RWPE1 (cell line): ENCODE data around the gene MC1R.
A peak's percentile ranks its signal among the peaks of the same experiment; 100 is the strongest.

Experiments used
- CTCF ChIA-PET: fragments of 350-600 bp; sonication (Branson Sonifier 250); formaldehyde crosslinking; extraction: SDS; loops from one replicate; lab custom pipeline; 2021; lab: Yijun Ruan, JAX
- POLR2A ChIA-PET: fragments of 400-600 bp; formaldehyde crosslinking; extraction: SDS; loops from one replicate; lab custom pipeline; 2020; ENCODE audit warnings: antibody characterized with exemption; ENCODE audit not compliant: low non-redundant PET; lab: Yijun Ruan, JAX
- DNase-seq: peaks from one replicate; pipeline ENCODE4 v3.0.0; 2012; ENCODE audit warnings: low spot score
- H3K27ac ChIP-seq: fragments of 450-650 bp; 2 replicates; pipeline ENCODE4 v1.5.1; 2017
- CTCF ChIP-seq: fragments of 450-650 bp; conservative IDR thresholded peaks from 2 replicates; pipeline ENCODE4 v1.5.1; 2017; ENCODE audit warnings: low read depth, mild to moderate bottlenecking

Gene MC1R

DNA sequence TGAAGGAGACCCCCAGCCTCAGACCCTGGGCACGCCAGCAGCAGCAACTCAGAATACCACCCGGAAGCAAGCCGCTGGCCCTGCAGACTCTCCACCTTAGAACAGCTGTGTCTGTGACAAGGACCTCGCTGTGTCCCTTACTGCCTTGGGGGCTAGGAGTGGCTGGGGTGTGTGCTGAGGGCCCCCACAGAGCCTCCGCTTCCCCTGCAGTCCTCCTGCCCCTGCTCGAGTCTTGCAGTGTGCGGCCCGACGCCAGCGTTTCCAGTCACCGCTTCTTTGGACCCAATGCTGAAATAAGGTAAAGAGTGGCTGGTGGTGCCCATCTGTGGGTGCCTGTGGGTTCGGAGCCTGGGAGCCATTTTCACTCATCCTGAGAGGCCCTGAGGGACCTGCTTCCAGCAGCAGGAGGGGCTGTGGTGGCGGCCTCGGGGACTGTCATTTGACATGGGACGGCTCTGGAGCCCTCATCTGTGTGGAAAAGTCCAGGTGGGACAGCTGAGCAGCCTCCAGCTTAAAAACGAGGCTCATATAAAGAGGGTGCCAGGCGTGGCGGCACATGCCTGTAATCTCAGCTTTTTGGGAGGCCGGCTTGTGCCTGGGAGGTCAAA lies 14.7 kb upstream of the MC1R start:
- no peak for DNase-seq
- H3K27ac ChIP-seq, result peak overlapping the region; percentile 36
- no peak for TF ChIP-seq CTCF
- POLR2A ChIA-PET, result no interaction called here
- CTCF ChIA-PET, result interaction anchor here (0.6 kb wide), 2 partner anchors 15 to 18 kb away, joined by 5 to 7 read pairs; no protein-coding TSS in a partner anchor

DNA sequence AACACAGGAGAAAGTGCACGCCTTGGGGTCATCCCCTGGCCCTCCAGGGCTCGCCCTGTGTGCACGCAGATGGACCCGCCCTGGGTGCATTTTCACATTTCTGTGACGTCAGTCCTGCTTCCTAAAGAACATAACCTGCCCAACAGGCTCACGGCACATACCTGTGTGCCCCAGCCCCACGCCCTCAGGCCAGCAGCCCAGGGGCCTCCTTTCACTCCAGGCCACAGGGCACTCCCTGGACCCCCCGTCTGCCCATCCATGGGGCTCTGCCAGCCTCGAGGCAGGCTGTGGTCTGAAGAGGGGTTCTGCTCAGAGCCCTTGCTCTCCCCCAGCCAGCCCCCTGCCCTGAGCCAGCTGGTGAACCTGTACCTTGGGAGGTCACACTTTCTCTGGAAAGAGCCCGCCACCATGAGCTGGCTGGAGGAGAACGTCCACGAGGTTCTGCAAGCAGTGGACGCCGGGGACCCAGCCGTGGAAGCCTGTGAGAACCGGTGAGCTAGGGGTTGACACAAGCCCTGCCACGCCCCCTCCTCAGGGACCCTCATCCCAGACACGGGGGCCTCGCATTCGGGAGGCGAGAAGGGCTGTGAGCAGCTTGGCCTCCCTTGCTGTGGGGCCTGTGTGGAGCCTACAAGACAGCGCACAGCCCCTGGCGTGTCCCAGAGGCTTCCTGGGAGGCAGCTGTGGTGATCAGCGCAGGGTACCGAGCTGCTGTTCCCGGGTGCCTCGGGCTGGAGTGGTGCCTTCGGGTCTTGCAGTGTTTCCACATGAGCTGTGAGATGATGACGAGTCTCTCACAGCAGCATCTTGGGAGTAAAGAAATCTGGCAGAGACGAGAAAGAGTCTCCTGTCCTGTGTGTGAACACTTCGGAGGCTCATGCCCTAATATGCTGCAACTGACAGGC lies 13.8 kb upstream of the MC1R start:
- CTCF ChIA-PET, result interaction anchor here (0.6 kb wide), 1 partner anchor 17 kb away, joined by 5 read pairs; no protein-coding TSS in a partner anchor
- no peak for TF ChIP-seq CTCF
- H3K27ac ChIP-seq, result peak overlapping the region; percentile 36
- POLR2A ChIA-PET, result no interaction called here
- DNase-seq, result peak; percentile 68

DNA sequence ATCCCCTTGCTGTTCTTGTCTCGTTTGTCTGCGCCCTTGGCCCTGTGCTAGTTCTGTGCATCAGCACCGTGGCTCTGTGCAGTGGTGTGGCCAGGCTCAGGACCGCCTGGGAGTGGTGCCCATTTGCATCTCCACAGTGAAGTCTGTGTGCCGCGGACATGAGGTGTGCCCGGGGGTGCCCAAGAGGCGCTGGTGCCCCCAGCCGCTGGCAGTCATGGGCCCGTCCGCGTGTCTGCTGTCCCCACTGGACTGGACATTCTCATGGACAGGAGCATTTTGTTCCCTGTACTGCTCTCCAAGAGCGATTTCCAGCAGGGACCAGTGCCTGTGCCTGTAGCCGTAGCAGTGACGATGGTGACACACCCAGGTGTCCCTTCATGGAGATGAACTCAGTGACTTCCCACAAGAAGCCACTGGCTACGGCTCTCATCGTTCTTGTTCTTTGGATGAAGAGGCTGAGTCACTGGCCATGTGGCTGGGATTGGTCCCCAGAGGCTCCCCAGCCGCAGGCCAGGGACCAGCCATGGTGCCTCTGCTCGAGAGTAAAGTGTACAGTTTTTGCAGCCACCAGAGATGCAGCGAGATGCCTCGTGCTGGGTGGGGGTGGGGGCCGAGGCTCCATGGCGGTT lies 13.0 kb upstream of the MC1R start:
- no peak for TF ChIP-seq CTCF
- ChIA-PET POLR2A (no interaction called here), CTCF (interaction anchor here (1.2 kb wide), 1 partner anchor 12 kb away, joined by 4 read pairs; no protein-coding TSS in a partner anchor)
- no peak for DNase-seq
- peak overlapping the region; percentile 36 for H3K27ac ChIP-seq

DNA sequence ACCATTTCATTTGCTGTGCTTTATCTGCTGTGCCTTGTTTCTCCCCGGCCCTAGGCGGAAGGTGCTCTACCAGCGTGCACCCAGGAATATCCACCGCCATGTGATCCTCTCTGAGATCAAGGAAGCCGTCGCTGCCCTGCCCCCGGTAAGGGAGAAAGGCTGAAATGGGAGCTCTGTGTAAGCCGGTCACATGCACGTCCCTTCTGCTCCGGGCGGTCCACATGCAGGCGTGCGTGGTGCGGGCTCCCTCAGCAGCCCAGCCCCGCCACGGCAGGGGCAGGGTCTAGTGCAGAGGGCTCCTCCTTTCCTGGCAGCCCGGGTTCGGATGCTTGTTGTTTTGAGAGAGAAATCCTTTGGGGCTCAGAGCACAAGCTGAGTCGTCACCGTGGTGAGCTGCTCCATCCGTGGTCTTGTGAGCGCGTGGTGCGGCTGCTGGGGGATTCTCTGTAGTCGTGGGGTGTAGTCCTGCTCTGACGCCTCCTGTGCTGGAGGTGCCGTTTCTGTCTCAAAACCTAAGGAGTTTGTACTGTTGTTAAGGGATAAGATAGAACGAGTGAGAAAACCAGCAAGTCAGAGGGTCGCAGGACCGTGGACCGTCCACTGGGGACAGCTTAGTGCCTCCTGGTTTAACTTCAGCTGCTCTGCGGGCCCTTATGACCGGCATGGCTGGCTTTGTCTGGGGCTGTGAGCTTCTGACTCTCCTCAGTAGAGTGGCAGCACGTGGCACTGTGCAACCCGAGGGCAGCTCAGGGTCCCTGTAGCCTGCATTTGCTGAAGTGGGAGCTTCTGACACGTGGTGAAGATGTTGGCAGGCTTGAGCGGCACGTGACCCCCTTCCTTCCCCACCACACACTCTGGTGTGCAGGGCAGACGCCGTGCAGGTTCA lies 12.3 kb upstream of the MC1R start:
- ChIA-PET POLR2A (interaction anchor here (0.5 to 2.2 kb wide), 2 partner anchors 16 to 79 kb away, joined by 4 to 16 read pairs; partner anchors contain the start of gene TUBB3), CTCF (interaction anchor here (0.6 to 1.2 kb wide), 2 partner anchors 12 to 19 kb away, joined by 3 to 4 read pairs; no protein-coding TSS in a partner anchor)
- peak overlapping the region; percentile 36 for H3K27ac ChIP-seq
- no peak for DNase-seq
- no peak for TF ChIP-seq CTCF

DNA sequence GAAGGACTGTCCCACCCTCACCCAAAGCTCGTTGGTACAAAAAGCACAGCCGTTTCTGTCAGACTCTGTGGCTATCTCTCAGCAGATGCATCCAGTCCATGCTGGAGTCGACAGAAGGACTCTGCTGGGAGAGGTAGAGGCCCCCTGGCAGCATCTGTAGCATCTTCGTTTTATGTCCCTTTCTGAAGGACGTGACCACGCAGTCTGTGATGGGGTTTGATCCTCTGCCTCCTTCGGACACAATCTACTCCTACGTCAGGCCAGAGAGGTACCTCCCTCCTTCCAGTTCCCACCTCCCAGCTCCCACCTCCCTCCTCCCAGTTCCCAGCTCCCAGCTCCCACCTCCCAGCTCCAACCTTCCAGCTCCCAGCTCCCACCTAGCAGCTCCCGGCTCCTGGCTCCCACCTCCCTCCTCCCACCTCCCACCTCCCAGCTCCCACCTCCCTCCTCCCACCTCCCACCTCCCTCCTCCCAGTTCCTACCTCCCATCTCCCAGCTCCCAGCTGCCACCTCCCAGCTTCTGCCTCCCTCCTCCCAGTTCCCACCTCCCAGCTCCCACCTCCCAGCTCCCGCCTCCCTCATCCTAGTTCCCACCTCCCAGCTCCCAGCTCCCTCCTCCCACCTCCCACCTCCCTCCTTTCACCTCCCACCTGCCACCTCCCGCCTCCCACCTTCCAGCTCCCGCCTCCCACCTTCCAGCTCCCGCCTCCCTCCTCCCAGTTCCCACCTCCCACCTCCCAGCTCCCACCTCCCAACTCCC lies 11.4 kb upstream of the MC1R start:
- ChIA-PET CTCF (no interaction called here), POLR2A (interaction anchor here (2.2 kb wide), 1 partner anchor 15 kb away, joined by 16 read pairs; the partner anchor contains the start of gene TUBB3)
- no peak for TF ChIP-seq CTCF
- H3K27ac ChIP-seq, result peak overlapping the region; percentile 36
- no peak for DNase-seq
